HepG2 (cell line): ENCODE data around the gene KCNQ1OT1. TPM values are rescaled to one million over a fixed set of nuclear protein-coding genes. Genes with fewer than 3 reads are reported as not detected.

Experiments
- ATAC-seq: fragments of 200-7000 bp; cut with Tn5 transposase; 3 replicates; pipeline ENCODE4 v1.9.1; 2020; ENCODE audit warnings: mild to moderate bottlenecking, moderate library complexity
- BruUV-seq: library from RNA; stranded (reverse); fragments of 400-500 nt; replicated peaks from 2 replicates; lab custom pipeline; 2021; lab: Mats Ljungman, UMichigan
- CTCF ChIA-PET: fragments of 300-600 bp; formaldehyde crosslinking; extraction: SDS; loops from one replicate; lab custom pipeline; 2021; ENCODE audit warnings: low total read pairs, inconsistent platforms, low intra/inter-chr PET ratio; lab: Yijun Ruan, JAX
- POLR2A ChIA-PET: fragments of 350-600 bp; sonication (Branson Sonifier 250); formaldehyde crosslinking; loops from one replicate; lab custom pipeline; 2020; ENCODE audit warnings: antibody characterized with exemption, inconsistent platforms; lab: Yijun Ruan, JAX
- DNase-seq: peaks from one replicate; pipeline ENCODE4 v3.0.0-alpha.2; 2015; ENCODE audit warnings: low spot score
- FAIRE-seq: peaks from 3 replicates; lab custom pipeline; 2011; peaks lifted over from hg19 to GRCh38; lab: Jason Lieb, UNC
- H2AFZ ChIP-seq: one replicate; pipeline ENCODE4 v1.6.1; 2011; ENCODE audit warnings: low read length, inconsistent platforms
- H3K27ac ChIP-seq: fragments of 300-600 bp; 3 replicates; pipeline ENCODE4 v1.8.0; 2011; ENCODE audit warnings: mixed run types, mild to moderate bottlenecking, mixed read lengths, low read length, inconsistent platforms; ENCODE audit not compliant: insufficient read depth; ENCODE audit errors: extremely low read length
- H3K27me3 ChIP-seq, 2 experiments: fragments of 200-600 bp in 1 of 2; 2 replicates in 1 of 2; 3 replicates in 1 of 2; pipeline versions ENCODE4 v1.6.0 to v1.8.0; 2011; ENCODE audit warnings: low read length in 2 of 2, mild to moderate bottlenecking in 2 of 2, moderate library complexity in 2 of 2, inconsistent platforms in 1 of 2; ENCODE audit not compliant: insufficient read depth in 2 of 2, control insufficient read depth in 1 of 2
- H3K36me3 ChIP-seq, 2 experiments: fragments of 200-600 bp in 1 of 2; replicated peaks in 1 of 2; 2 replicates in 1 of 2; 3 replicates in 1 of 2; pipeline versions ENCODE4 v1.5.1 to v1.8.0; 2011; ENCODE audit warnings: low read length in 2 of 2, inconsistent platforms in 1 of 2; ENCODE audit not compliant: insufficient read depth in 2 of 2, control insufficient read depth in 1 of 2
- H3K4me1 ChIP-seq: 2 replicates; pipeline ENCODE4 v1.5.1; 2012; ENCODE audit warnings: low read length, inconsistent platforms; ENCODE audit not compliant: insufficient read depth
- H3K4me2 ChIP-seq: 2 replicates; pipeline ENCODE4 v1.6.0; 2011; ENCODE audit warnings: low read depth, low read length, inconsistent platforms
- H3K4me3 ChIP-seq, 3 experiments: fragments of 200-600 bp in 1 of 3; sonication (generic), shearing (Covaris generic) in 1 of 3; replicated peaks in 1 of 3; 2 replicates each; pipeline ENCODE4 v1.5.1; 2011 to 2016; ENCODE audit warnings: low read length in 3 of 3, inconsistent platforms in 2 of 3, low read depth in 2 of 3, mild to moderate bottlenecking in 2 of 3, control low read depth in 1 of 3, mixed read lengths in 1 of 3; ENCODE audit not compliant: insufficient read depth in 1 of 3
- H3K79me2 ChIP-seq: one replicate; pipeline ENCODE4 v1.6.1; 2011; ENCODE audit warnings: low read length, inconsistent platforms; ENCODE audit not compliant: insufficient read depth
- H3K9ac ChIP-seq: 2 replicates; pipeline ENCODE4 v1.6.0; 2011; ENCODE audit warnings: mild to moderate bottlenecking, low read depth, low read length, inconsistent platforms; ENCODE audit not compliant: insufficient read depth
- H3K9me3 ChIP-seq: 2 replicates; pipeline ENCODE4 v1.5.1; 2012; ENCODE audit warnings: mild to moderate bottlenecking, low read length
- H4K20me1 ChIP-seq: 2 replicates; pipeline ENCODE4 v1.6.0; 2011; ENCODE audit warnings: inconsistent platforms, mild to moderate bottlenecking, low read length, moderate library complexity; ENCODE audit not compliant: insufficient read depth
- CBFB ChIP-seq: sonication (generic); formaldehyde crosslinking; IDR thresholded peaks from 2 replicates; pipeline ENCODE4 v1.4.0; 2020; ENCODE audit warnings: missing genetic modification reagents
- CCDC6 ChIP-seq: sonication (generic); formaldehyde crosslinking; IDR thresholded peaks from 2 replicates; pipeline ENCODE4 v1.8.1; 2022; ENCODE audit warnings: mild to moderate bottlenecking, missing genetic modification reagents, moderate library complexity
- CEBPB ChIP-seq: IDR thresholded peaks from 2 replicates; pipeline ENCODE4 v1.6.1; 2011; ENCODE audit warnings: low read depth, low read length, improper control_type of control experiment, borderline replicate concordance
- CEBPG ChIP-seq: IDR thresholded peaks from 2 replicates; pipeline ENCODE4 v1.6.1; 2016
- NCOR1 ChIP-seq: fragments of 200-600 bp; sonication (generic); IDR thresholded peaks from 2 replicates; pipeline ENCODE4 v1.7.0; 2017; ENCODE audit warnings: antibody characterized with exemption, low read length, borderline replicate concordance
- REPIN1 ChIP-seq: sonication (generic); formaldehyde crosslinking; IDR thresholded peaks from 2 replicates; pipeline ENCODE4 v1.8.0; 2022; ENCODE audit warnings: missing genetic modification reagents, low read depth, mild to moderate bottlenecking, borderline replicate concordance
- SRSF9 ChIP-seq: fragments of 200-400 bp; formaldehyde crosslinking; IDR thresholded peaks from 2 replicates; pipeline ENCODE4 v1.6.1; 2018; ENCODE audit warnings: borderline replicate concordance, mild to moderate bottlenecking, low read depth, low read length; ENCODE audit not compliant: insufficient read depth, poor library complexity, severe bottlenecking
- YEATS4 ChIP-seq: sonication (generic); formaldehyde crosslinking; IDR thresholded peaks from 2 replicates; pipeline ENCODE4 v1.4.0; 2020; ENCODE audit warnings: missing genetic modification reagents, borderline replicate concordance
- ZBTB21 ChIP-seq: sonication (generic); formaldehyde crosslinking; IDR thresholded peaks from 2 replicates; pipeline ENCODE4 v1.4.0; 2020; ENCODE audit warnings: missing genetic modification reagents
- ZNF557 ChIP-seq: sonication (generic); formaldehyde crosslinking; IDR thresholded peaks from 2 replicates; pipeline ENCODE4 v1.4.0; 2020; ENCODE audit warnings: missing genetic modification reagents
- ZNF713 ChIP-seq: sonication (generic); formaldehyde crosslinking; IDR thresholded peaks from 2 replicates; pipeline ENCODE4 v1.4.0; 2020; ENCODE audit warnings: mild to moderate bottlenecking, missing genetic modification reagents
- ZNF790 ChIP-seq: sonication (generic); formaldehyde crosslinking; IDR thresholded peaks from 2 replicates; pipeline ENCODE4 v1.8.0; 2022; ENCODE audit warnings: missing genetic modification reagents, mild to moderate bottlenecking, borderline replicate concordance
- WGBS: methylation state at CpG from one replicate; pipeline ENCODE4 v1.1.6; 2017; ENCODE audit warnings: low lambda C conversion rate; 5-methylcytosine and 5-hydroxymethylcytosine counted together
- in situ Hi-C: cut with HindIII; loops from 2 replicates; pipeline ENCODE4 v1.10.0; 2017; ENCODE audit warnings: low pct_unique_long_range_greater_than_20kb; ENCODE audit not compliant: extremely low pct_ligation_motif_present
- intact Hi-C: fragments of 100-400 bp; cut with micrococcal nuclease; formaldehyde crosslinking; loops from one replicate; pipeline ENCODE4 v1.10.0; 2022; ENCODE audit not compliant: unreplicated experiment
- polyA plus RNA-seq, 8 experiments: library from polyadenylated mRNA; depleted of rRNA in 3 of 8; stranded (reverse) in 7 of 8; unstranded in 1 of 8; fragments of >200 nt; fragmentation: Illumina TruSeq in 4 of 8; extraction: Trizol in 4 of 8; gene quantifications; 2 replicates each; pipeline versions ENCODE4 v1.2.1 to v1.2.3, GENCODE V29; 2011 to 2016; ENCODE audit warnings: low read depth in 4 of 8, missing spikeins in 1 of 8, mixed read lengths in 1 of 8; ENCODE audit not compliant: insufficient read depth in 1 of 8
- total RNA-seq, 5 experiments: library from RNA; depleted of rRNA; stranded (reverse); fragments of >200 nt; fragmentation: Illumina TruSeq; extraction: Trizol; gene quantifications; 2 replicates each; pipeline ENCODE4 v1.2.3, GENCODE V29; 2016; ENCODE audit warnings: low read depth in 1 of 5
- TF ChIP-seq, protein P1 (sequence below): sonication (generic); formaldehyde crosslinking; IDR thresholded peaks from 2 replicates; pipeline ENCODE4 v1.9.0; 2021; ENCODE audit warnings: mild to moderate bottlenecking, missing genetic modification reagents

The KCNQ1OT1 gene
- total and polyA plus RNA-seq, 2 of the 13 experiments (the other 11 are each of a cell fraction or from before 2014, with no cell fraction given): 1.3 to 18.9 TPM

DNA sequence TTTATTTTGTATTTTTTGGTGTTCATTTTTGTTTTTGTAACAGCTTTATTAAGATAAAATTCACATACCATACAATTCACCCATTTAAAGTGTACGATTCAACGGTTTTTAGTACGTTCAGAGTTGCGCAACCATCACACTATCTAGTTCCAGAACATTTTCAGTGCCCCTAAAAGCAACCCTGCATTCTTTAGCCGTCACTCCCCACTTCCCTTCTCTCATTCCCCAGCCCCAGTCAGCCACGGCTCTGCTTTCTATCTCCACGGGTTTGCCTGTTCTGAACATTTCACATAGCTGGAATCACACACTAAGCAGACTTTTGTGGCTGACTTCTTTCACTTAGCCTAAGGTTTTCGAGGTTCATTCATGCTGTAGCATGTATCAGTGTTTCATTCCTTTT lies 9.6 kb upstream of the KCNQ1OT1 start:
- peaks cover 13 to 42% of the 10 kb centered on the region in 2 experiments for H3K27me3 ChIP-seq
- ATAC-seq (no peak), DNase-seq (no peak), FAIRE-seq (no peak)
- H3K27ac ChIP-seq: no peak overlapping the region
- TF ChIP-seq CEBPG (peak; percentile 47), SRSF9 (no peak), CEBPB (peak; percentile 87)
- 49% methylated on average over 8 of the region's 8 CpGs for WGBS
- no peaks in the 10 kb centered on the region for H3K4me1 ChIP-seq
- no peak overlapping the region for H3K9ac ChIP-seq
- in situ Hi-C loops (no loop called here), intact Hi-C loops (no loop called here)
- BruUV-seq: no TSS peak
- H4K20me1 ChIP-seq: no peaks in the 10 kb centered on the region
- ChIA-PET POLR2A (interaction anchor here (0.8 to 1.2 kb wide), 2 partner anchors 16 to 21 kb away, joined by 4 read pairs; no protein-coding TSS in a partner anchor), CTCF (no interaction called here)
- H2AFZ ChIP-seq: no peak overlapping the region
- H3K4me3 ChIP-seq: no peak overlapping the region
- no peaks in the 10 kb centered on the region for H3K36me3 ChIP-seq
- H3K79me2 ChIP-seq: no peaks in the 10 kb centered on the region
- peaks cover 15% of the 10 kb centered on the region for H3K9me3 ChIP-seq
- no peak overlapping the region for H3K4me2 ChIP-seq

DNA sequence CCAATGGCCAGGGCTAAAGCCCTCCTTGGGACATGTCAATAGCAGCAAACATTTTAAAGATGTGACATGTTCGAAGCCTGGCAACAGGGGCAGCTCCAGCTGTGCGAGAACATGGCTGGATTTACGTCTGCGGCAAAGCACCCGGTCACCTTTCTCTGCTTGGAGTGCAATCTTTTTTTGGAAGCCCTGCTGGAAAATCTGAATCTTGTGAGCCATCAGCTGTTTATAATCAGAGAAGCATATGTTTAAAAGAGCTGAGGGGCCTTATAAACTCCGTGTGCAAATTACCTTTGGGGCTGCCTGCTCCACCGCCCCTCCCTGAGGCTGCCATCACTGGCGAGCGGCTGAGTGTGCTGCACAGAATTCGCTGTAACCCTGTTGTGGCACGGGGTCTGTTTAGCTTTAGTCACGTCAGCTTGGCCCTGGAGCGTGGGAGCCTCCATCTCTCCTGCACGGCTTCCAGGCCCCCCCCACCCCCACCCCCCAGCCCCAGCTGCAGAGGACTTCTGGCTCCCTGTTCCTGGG lies 9.0 kb upstream of the KCNQ1OT1 start:
- no TSS peak for BruUV-seq
- intact Hi-C loops: no loop called here
- no peak for DNase-seq
- Histone ChIP-seq H3K9me3 (peaks cover 15% of the 10 kb centered on the region), H2AFZ (no peak overlapping the region), H3K79me2 (no peaks in the 10 kb centered on the region), H3K4me2 (no peak overlapping the region), H4K20me1 (no peaks in the 10 kb centered on the region), H3K27ac (no peak overlapping the region), H3K9ac (no peak overlapping the region), H3K27me3 (peaks cover 9 to 36% of the 10 kb centered on the region in 2 experiments), H3K4me1 (peaks cover 3% of the 10 kb centered on the region), H3K36me3 (no peaks in the 10 kb centered on the region), H3K4me3 (no peak overlapping the region)
- ATAC-seq: no peak
- 74% methylated on average over 13 of the region's 14 CpGs for WGBS
- POLR2A ChIA-PET: interaction anchor here (1.2 to 1.3 kb wide), 2 partner anchors 22 to 24 kb away, joined by 4 to 5 read pairs; no protein-coding TSS in a partner anchor
- FAIRE-seq: no peak
- CTCF ChIA-PET: no interaction called here
- in situ Hi-C loops: no loop called here
- TF ChIP-seq ZBTB21 (CRISPR knock-in tag): no peak
- no peak for TF ChIP-seq REPIN1
- no peak for TF ChIP-seq CBFB (CRISPR knock-in tag)
- no peak for TF ChIP-seq CCDC6
- TF ChIP-seq ZNF713 (CRISPR knock-in tag): no peak
- TF ChIP-seq YEATS4 (CRISPR knock-in tag): no peak
- TF ChIP-seq, protein P1, sequence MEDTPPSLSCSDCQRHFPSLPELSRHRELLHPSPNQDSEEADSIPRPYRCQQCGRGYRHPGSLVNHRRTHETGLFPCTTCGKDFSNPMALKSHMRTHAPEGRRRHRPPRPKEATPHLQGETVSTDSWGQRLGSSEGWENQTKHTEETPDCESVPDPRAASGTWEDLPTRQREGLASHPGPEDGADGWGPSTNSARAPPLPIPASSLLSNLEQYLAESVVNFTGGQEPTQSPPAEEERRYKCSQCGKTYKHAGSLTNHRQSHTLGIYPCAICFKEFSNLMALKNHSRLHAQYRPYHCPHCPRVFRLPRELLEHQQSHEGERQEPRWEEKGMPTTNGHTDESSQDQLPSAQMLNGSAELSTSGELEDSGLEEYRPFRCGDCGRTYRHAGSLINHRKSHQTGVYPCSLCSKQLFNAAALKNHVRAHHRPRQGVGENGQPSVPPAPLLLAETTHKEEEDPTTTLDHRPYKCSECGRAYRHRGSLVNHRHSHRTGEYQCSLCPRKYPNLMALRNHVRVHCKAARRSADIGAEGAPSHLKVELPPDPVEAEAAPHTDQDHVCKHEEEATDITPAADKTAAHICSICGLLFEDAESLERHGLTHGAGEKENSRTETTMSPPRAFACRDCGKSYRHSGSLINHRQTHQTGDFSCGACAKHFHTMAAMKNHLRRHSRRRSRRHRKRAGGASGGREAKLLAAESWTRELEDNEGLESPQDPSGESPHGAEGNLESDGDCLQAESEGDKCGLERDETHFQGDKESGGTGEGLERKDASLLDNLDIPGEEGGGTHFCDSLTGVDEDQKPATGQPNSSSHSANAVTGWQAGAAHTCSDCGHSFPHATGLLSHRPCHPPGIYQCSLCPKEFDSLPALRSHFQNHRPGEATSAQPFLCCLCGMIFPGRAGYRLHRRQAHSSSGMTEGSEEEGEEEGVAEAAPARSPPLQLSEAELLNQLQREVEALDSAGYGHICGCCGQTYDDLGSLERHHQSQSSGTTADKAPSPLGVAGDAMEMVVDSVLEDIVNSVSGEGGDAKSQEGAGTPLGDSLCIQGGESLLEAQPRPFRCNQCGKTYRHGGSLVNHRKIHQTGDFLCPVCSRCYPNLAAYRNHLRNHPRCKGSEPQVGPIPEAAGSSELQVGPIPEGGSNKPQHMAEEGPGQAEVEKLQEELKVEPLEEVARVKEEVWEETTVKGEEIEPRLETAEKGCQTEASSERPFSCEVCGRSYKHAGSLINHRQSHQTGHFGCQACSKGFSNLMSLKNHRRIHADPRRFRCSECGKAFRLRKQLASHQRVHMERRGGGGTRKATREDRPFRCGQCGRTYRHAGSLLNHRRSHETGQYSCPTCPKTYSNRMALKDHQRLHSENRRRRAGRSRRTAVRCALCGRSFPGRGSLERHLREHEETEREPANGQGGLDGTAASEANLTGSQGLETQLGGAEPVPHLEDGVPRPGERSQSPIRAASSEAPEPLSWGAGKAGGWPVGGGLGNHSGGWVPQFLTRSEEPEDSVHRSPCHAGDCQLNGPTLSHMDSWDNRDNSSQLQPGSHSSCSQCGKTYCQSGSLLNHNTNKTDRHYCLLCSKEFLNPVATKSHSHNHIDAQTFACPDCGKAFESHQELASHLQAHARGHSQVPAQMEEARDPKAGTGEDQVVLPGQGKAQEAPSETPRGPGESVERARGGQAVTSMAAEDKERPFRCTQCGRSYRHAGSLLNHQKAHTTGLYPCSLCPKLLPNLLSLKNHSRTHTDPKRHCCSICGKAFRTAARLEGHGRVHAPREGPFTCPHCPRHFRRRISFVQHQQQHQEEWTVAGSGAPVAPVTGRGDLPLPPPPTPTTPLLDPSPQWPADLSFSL (CRISPR knock-in tag): no peak
- no peak for TF ChIP-seq ZNF790 (CRISPR knock-in tag)
- TF ChIP-seq ZNF557 (CRISPR knock-in tag): no peak
- TF ChIP-seq NCOR1: no peak
